Upper lobe of left lung (tissue), 6 donors: ENCODE results near the gene BRCA1. TPM values are rescaled to one million over a fixed set of nuclear protein-coding genes. Genes with fewer than 3 reads are reported as not detected.
A peak's percentile ranks its signal among the peaks of the same experiment; 100 is the strongest.

Experiments
- ATAC-seq, 2 donors: fragments of 200-7000 bp; cut with Tn5 transposase; one replicate each; pipeline ENCODE4 v1.9.1; 2022; ENCODE audit warnings: mild to moderate bottlenecking in 2 of 2, moderate library complexity in 2 of 2; ENCODE audit not compliant: low FRiP score in 2 of 2
- DNase-seq, 2 donors: peaks; one replicate each; pipeline ENCODE4 v3.0.0-alpha.2; 2019 to 2020
- H3K27ac ChIP-seq, 4 donors: fragments of 200-600 bp; sonication (generic); one replicate each; pipeline ENCODE4 v1.5.1; 2016 to 2019
- H3K27me3 ChIP-seq, 4 donors: fragments of 200-600 bp; sonication (generic); one replicate each; pipeline ENCODE4 v1.5.1; 2017 to 2019
- H3K36me3 ChIP-seq, 4 donors: fragments of 200-600 bp; sonication (generic); one replicate each; pipeline ENCODE4 v1.5.1; 2016 to 2019
- H3K4me1 ChIP-seq, 4 donors: fragments of 200-600 bp; sonication (generic); one replicate each; pipeline ENCODE4 v1.5.1; 2018 to 2019
- H3K4me3 ChIP-seq, 4 donors: fragments of 200-600 bp; sonication (generic); one replicate each; pipeline ENCODE4 v1.5.1; 2017 to 2019; ENCODE audit warnings: mild to moderate bottlenecking in 2 of 4, moderate library complexity in 1 of 4
- H3K9me3 ChIP-seq, 4 donors: fragments of 200-600 bp; sonication (generic); one replicate each; pipeline ENCODE4 v1.5.1; 2018 to 2019
- EP300 ChIP-seq, 4 donors: sonication (generic); formaldehyde crosslinking; IDR thresholded peaks; one replicate each; pipeline ENCODE4 v1.5.1; 2017; ENCODE audit warnings: antibody characterized with exemption in 4 of 4, control low read depth in 2 of 4
- POLR2A ChIP-seq, 4 donors: fragments of 450-650 bp; IDR thresholded peaks; one replicate each; pipeline ENCODE4 v1.5.1; 2016 to 2017; ENCODE audit warnings: antibody characterized with exemption in 4 of 4, mild to moderate bottlenecking in 2 of 4
- POLR2AphosphoS5 ChIP-seq, 2 donors: sonication (generic); formaldehyde crosslinking; IDR thresholded peaks; one replicate each; pipeline ENCODE4 v1.5.1; 2017; ENCODE audit warnings: antibody characterized with exemption in 2 of 2
- WGBS, 2 donors: methylation state at CpG; one replicate each; pipeline ENCODE4 v1.1.5; 2017 to 2018; 5-methylcytosine and 5-hydroxymethylcytosine counted together
- total RNA-seq, 6 donors: library from RNA; depleted of rRNA in 4 of 6; stranded (reverse); fragments of >200 nt in 4 of 6; gene quantifications; one replicate each; pipeline versions ENCODE4 v1.1.0 to v1.2.1, GENCODE V29; 2016 to 2021
- TF ChIP-seq, protein P1 (sequence below), 6 experiments: fragments of 450-650 bp in 4 of 6; fragments of 200-600 bp in 2 of 6; sonication (generic) in 2 of 6; IDR thresholded peaks; one replicate each; pipeline ENCODE4 v1.5.1; 2016 to 2019; ENCODE audit warnings: antibody characterized with exemption in 6 of 6
- donor health status: DM: no; HTN: no; CAD: no; lungs with moderate emphysema.
- donor health status: DM: no; HTN: yes; CAD: no; lungs with severe emphysema.

The BRCA1 gene
- total RNA-seq, 6 donors from 2014 or later = 4.3 to 15.7 (median 8.0) TPM

- no peaks in the 10 kb centered on the region for H3K27me3 ChIP-seq
- H3K9me3 ChIP-seq = no peaks in the 10 kb centered on the region
- DNase-seq (peak; percentile 81 to 90), ATAC-seq (peak; percentile 56 to 58)
- TF ChIP-seq POLR2AphosphoS5 (IDR thresholded peaks at IDR 0.05) (peak; percentile 37 to 58), POLR2A (IDR thresholded peaks at IDR 0.05) (peak in 1 of 4 donors; percentile 30)
- TF ChIP-seq, protein P1, sequence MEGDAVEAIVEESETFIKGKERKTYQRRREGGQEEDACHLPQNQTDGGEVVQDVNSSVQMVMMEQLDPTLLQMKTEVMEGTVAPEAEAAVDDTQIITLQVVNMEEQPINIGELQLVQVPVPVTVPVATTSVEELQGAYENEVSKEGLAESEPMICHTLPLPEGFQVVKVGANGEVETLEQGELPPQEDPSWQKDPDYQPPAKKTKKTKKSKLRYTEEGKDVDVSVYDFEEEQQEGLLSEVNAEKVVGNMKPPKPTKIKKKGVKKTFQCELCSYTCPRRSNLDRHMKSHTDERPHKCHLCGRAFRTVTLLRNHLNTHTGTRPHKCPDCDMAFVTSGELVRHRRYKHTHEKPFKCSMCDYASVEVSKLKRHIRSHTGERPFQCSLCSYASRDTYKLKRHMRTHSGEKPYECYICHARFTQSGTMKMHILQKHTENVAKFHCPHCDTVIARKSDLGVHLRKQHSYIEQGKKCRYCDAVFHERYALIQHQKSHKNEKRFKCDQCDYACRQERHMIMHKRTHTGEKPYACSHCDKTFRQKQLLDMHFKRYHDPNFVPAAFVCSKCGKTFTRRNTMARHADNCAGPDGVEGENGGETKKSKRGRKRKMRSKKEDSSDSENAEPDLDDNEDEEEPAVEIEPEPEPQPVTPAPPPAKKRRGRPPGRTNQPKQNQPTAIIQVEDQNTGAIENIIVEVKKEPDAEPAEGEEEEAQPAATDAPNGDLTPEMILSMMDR (IDR thresholded peaks at IDR 0.05) = no peak
- H3K4me1 ChIP-seq = peaks cover 45 to 72% (median 55%) of the 10 kb centered on the region in 4 donors
- WGBS, 2 donors = 31 to 51% methylated on average over 14 to 28 of the region's 40 CpGs
- H3K4me3 ChIP-seq = peak overlapping the region; percentile 89 to 100 (median 99)
- peaks cover 0 to 28% (median 12%) of the 10 kb centered on the region in 4 donors for H3K36me3 ChIP-seq
- peak overlapping the region; percentile 77 to 97 (median 88) for H3K27ac ChIP-seq
Observed at GRCh38 chr17:43020789-43021740, 104.1 kb downstream of the BRCA1 start.

DNA sequence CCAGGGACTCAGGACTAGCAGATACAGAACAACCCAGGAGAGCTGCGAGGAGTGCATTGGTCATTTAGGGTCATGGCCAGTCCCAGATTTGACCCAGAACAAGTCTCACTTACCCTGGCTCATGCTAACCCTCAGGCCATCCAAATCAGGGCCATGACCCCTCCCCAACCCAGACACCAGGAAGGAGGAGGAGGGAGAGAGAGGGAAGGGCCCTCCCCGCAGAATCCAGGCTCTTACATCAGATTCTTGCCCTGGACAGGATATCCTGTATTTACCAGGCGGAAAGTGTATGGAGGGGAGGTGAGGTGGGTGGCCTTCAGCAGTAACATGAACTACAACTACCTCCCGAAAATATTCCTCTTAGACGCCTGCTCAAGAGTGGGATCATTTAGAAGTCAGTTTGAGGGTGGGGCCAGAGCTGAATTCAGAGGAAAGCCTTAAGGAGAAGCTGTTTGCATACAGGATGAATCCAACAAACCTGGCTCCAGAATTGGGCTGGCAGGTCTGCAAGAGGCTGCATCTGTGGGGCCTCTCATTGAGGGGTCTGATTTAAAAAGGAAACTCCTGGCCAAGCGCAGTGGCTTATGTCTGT, 105.0 kb downstream of the BRCA1 start:
- peak overlapping the region in 3 of 4 donors; percentile 89 to 100 (median 100) for H3K4me3 ChIP-seq
- H3K27me3 ChIP-seq = no peaks in the 10 kb centered on the region
- DNase-seq = no peak
- H3K4me1 ChIP-seq = peaks cover 54 to 78% (median 65%) of the 10 kb centered on the region in 4 donors
- H3K9me3 ChIP-seq = no peaks in the 10 kb centered on the region
- TF ChIP-seq POLR2A (IDR thresholded peaks at IDR 0.05) (no peak), EP300 (IDR thresholded peaks at IDR 0.05) (peak in 2 of 4 donors; percentile 37 to 71), POLR2AphosphoS5 (IDR thresholded peaks at IDR 0.05) (peak; percentile 66 to 75)
- TF ChIP-seq, protein P1 (IDR thresholded peaks at IDR 0.05) = no peak
- ATAC-seq = no peak
- 42 to 56% methylated on average over 5 to 6 of the region's 6 CpGs for WGBS, 2 donors
- peak overlapping the region; percentile 66 to 97 (median 84) for H3K27ac ChIP-seq
- H3K36me3 ChIP-seq = peaks cover 0 to 38% (median 18%) of the 10 kb centered on the region in 4 donors

DNA sequence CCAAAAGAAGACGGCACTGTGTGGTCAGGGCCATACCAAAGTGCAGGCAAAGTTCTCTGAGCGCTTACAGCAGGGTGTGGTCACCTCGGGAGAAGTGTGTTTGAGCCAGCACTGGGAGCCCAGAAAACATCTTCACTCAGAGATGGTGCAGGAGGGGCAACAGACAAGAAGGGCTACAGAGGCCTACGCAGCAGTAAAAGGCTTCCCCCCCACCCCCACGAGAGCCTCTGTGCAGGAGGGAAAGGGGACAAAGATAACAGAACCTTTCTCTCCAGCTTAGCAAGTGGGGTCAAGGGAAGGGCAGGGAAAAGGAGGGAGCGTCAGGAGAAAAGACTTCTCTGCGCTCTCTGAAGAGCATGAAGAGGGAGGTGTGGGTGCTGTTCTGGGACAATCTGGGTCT, 105.7 kb downstream of the BRCA1 start:
- 22 to 25% methylated on average over 7 of the region's 7 CpGs for WGBS, 2 donors
- H3K4me3 ChIP-seq = peak overlapping the region in 2 of 4 donors; percentile 20 to 89
- peaks cover 60 to 78% (median 69%) of the 10 kb centered on the region in 4 donors for H3K4me1 ChIP-seq
- no peak for DNase-seq
- H3K27ac ChIP-seq = peak overlapping the region; percentile 66 to 97 (median 76)
- no peak for TF ChIP-seq POLR2A (IDR thresholded peaks at IDR 0.05)
- TF ChIP-seq EP300 (IDR thresholded peaks at IDR 0.05) = no peak
- no peak for TF ChIP-seq POLR2AphosphoS5 (IDR thresholded peaks at IDR 0.05)
- TF ChIP-seq, protein P1 (IDR thresholded peaks at IDR 0.05) = no peak
- ATAC-seq = no peak
- H3K27me3 ChIP-seq = no peaks in the 10 kb centered on the region
- H3K36me3 ChIP-seq = peaks cover 0 to 45% (median 23%) of the 10 kb centered on the region in 4 donors
- H3K9me3 ChIP-seq = no peaks in the 10 kb centered on the region

DNA sequence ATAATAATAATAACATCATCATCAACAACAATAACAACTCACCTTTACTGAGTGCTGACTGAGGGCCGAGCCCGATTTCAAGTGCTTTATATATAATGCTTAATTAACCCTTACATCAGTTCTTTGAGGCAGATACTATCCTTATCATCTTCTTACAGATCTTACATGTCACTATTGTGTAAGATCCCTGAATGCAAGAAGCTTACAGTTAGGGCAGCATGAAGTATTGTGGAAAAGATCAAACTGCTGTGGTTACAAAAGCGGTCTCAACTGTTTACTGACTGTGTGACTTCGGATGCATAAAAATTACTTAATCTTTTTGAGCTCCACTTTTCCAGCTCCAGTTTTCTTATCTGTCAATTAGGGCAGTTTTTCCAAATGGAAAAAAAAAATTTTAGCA, 106.2 kb downstream of the BRCA1 start:
- ATAC-seq = no peak
- TF ChIP-seq, protein P1 (IDR thresholded peaks at IDR 0.05) = no peak
- TF ChIP-seq POLR2A (IDR thresholded peaks at IDR 0.05) (no peak), EP300 (IDR thresholded peaks at IDR 0.05) (no peak), POLR2AphosphoS5 (IDR thresholded peaks at IDR 0.05) (no peak)
- Histone ChIP-seq H3K4me3 (peak overlapping the region in 1 of 4 donors; percentile 89), H3K27ac (peak overlapping the region in 3 of 4 donors; percentile 75 to 97 (median 77)), H3K36me3 (peaks cover 0 to 50% (median 25%) of the 10 kb centered on the region in 4 donors), H3K27me3 (no peaks in the 10 kb centered on the region), H3K4me1 (peaks cover 63 to 78% (median 71%) of the 10 kb centered on the region in 4 donors), H3K9me3 (no peaks in the 10 kb centered on the region)
- 18 to 22% methylated on average over 4 of the region's 4 CpGs for WGBS, 2 donors
- DNase-seq = no peak
